Mesenteric fat pad (tissue), 1 donor: ENCODE data around the gene LINC01488. TPM values are rescaled to one million over a fixed set of nuclear protein-coding genes. Genes with fewer than 3 reads are reported as not detected.

Source experiments
- DNase-seq: peaks from one replicate; pipeline ENCODE4 v3.0.0-alpha.2; 2020; ENCODE audit warnings: low spot score
- total RNA-seq: library from RNA; stranded (reverse); fragmentation: NEBNext Ultra II Directional; extraction: Animal tissue kit (Norgen Biotek cat#: 25700); gene quantifications from one replicate; pipeline ENCODE4 v1.2.1, GENCODE V29; 2021
- donor health status: DM: yes; HTN: yes; CAD: no.

LINC01488 gene
- total RNA-seq, 1 donor from 2014 or later: not detected

DNA sequence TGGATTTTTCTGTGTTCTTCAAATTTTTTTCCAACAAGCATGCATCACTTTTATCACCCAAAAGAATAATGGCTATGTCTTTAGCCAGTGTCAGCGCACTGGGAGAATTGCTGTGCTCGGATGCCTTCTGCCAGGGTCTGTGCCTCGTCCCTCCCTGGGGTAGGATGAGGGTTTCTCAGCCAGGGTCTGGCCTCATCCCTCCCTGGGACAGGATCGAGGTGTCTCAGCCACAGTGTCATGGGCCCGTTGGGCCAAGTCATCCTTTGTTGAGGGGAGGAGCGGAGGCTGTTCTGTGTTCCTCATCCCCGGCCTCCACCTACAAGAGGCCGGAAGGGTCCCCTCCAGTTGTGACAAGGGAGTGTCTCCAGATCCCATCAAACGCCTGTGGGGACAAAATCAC lies 22.7 kb downstream of the LINC01488 start:
- DNase-seq: no peak

DNA sequence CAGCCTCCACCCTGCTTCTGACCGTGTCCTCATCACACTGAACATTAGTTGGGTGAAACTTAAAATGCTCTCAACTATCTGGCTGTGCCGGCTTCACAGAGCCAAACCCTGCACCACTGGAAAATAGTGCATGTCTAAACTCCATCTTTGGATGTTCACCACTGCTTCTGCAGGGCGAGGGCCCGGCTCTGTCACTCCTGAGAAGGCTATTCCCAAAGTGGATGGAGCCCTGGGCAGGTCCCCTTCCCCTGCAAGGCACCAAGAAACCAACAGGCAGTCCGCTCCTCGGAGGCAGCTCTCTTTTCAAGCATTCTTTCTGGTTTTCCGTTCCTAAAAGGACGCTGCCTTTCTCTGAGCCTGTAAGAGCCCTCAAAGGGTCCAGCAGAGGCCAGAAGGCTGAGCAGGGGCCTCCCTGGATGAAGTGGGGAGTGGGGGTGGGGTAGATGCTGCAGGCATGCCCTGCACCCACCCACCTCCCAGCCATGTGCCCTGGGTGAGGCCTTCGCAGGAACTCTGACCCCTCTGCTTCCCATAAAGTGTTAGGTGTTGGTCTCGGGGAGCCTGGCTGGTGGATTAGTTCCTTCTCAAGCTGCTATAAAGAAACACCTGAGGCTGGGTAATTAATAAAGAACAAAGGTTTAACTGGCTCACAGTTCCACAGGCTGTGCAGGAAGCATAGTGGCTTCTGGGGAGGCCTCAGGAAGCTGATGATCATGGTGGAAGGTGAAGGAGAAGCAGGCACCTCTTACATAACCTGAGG lies 23.3 kb downstream of the LINC01488 start:
- DNase-seq: no peak

DNA sequence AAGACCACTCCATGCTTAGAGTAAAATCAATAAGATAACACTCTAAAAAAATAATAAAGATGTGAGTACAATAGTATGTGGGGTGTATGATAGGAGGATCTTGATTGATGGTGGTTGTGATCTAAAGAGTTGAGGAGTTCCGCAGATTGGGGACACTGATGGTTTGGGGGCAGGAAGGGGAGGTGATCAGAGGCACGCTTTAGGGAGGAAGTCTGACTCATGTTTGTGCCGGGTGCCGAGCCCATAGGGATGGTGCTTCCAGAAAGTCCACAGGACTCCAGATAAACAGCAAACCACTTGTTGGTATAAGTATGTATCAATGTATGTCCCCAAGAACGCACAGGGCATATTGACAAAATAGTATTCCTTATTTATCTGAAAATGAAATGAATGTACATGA lies 27.5 kb downstream of the LINC01488 start:
- no peak for DNase-seq

DNA sequence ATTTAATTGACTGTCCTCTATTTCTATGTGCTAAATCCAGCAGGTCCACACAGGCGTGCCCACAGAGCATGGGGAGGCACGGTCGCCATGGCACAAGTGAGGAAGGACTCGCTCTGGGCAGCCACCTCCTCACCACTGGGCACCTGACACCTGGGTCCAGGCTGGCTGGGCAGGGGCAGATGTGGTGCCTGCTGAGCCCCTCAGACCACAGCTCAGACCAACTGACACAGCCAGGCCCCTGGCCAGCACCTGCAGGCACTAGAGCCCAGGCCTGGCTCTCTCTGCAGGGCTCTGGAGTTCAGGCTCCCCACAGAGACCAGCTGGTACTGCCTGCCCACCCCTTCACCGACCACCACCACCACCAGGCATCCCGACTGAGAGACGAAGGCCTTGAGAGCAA lies 27.9 kb downstream of the LINC01488 start:
- DNase-seq: no peak

DNA sequence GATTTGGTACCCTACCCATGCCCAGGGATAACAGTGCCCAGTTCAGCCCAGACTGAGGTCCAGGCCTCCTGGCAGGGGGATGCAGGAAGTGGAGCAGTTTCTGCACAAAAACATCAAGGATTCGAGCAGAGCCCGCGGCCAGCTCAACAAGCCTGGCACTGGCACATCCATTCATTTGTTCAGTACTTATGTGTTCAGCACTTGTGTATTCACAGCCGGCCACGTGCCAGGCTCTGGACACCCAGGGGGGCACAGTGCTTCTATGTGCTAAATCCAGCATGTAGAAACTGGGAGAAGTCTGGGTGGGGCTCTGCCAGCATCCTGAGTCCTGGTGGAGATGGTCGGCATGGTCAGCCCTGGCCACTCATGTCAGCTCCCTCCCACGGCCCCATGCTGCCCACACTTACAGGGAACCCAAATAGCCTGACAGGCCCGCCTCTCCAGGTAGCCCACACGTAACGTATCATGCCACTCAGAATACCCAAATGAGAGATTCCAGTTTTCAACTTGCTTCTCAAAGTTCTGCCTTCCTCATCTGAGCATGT lies 28.5 kb downstream of the LINC01488 start:
- no peak for DNase-seq

DNA sequence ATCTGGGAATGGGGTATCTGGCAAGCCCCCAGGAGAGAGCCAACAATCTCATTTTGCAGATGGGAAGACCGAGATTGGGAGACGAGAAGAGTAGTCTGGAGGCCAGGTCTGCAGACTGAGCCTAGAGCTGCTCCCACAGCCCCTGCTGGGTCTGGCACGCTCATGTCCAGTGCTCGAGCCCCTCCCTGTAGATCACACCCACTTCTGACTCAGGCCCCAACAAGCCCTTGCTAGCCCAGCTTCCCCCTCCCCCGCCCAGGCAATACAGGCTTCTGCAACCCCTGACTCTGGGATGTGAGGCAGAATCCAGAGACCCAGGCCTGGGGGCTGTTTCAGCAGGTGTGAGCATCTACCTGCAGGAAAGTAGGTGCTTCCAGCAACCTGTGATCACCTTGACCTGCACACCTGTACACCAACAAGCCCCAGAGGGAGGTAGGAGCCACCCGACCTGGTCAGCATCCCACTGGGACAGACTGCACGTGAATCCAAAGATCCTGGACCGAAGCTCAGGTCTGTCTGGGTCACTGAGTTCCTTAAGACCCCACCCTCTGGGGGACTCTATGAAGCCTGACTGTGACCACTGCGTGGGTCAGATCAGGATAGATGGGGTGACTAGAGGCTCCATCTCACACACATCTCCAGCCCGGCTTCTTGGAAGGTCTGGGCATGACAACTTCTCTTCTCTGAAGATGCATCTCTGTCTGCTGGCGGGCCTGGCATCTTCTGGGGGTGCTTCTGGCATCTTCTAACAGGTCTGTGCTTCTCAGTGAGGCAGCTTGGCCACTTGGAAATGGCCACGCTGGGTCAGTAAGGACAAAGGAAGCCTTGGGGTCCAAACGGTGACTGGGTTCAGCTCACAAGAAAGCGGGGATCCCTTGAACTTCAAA lies 29.3 kb downstream of the LINC01488 start:
- DNase-seq: no peak

DNA sequence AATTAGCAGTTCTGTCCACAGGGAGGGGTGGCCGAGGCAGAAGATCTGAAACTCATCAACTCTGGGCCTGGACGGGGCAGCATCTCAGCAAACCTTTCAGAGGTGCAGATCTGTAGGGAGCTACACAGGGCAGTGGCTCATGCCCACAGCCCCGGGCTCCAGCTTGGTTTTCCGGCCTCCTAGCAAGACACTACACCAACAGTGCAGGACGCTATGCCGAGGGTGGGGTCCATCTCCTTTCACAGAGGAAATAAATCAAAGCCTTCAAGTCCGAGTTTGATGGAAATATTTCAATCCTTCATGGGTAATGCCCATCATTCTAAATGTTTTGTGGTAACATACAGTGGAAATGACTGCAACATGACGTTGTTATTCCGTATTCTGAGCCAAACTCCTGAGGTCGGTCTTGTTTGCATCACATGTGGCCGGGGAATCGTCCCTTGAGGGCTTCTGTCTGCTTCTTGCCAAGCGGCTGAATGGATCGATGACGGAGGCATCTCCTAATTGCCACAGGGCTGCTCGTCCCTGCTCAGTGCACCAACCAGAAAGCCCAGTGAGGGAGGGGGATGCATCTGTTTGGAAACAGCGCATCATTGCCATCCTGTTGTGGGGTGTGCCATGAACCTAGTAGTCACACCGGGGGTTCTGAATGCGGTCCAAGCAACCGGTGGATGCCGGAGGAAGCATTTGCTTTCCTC lies 30.0 kb downstream of the LINC01488 start:
- no peak for DNase-seq

DNA sequence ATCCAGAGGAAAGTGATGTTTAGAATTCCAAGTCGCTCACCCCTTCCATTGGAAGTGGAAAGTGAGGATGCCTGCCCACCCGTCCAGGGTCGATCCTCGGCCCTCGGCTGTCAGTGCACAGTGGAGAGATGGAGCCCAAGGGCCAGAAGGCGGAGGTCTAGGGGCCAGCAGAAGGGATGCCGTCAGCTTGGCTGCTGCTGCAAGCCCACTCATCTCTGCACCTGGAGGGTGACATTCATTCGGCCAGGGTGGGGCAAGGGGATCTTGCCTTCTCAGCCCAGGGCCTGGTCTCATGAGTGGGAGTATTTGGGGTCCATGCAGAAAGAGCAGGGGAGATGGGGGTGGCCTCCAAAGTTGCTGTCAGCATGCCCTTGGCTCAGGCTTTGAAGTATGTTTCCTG lies 30.7 kb downstream of the LINC01488 start:
- no peak for DNase-seq

DNA sequence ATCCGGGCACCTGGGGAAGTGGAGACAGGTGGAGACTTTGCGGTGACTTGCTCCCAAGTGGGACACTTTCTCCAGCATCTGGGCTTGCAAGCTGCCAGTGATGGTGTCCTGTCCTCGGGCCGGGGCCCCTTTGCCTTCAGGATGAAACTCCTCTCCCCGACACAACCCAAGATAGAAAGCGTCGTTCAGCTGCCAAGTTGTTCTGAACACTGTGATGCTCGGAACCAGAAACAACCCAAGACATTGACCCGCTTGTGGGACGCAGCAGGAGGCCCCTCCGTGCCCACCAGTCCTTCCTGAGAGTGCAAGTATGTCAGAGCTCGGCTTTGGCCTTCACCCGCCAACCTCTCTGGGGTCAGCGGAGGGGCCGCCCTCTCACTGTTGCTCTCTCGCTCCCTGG lies 31.3 kb downstream of the LINC01488 start:
- DNase-seq: no peak

DNA sequence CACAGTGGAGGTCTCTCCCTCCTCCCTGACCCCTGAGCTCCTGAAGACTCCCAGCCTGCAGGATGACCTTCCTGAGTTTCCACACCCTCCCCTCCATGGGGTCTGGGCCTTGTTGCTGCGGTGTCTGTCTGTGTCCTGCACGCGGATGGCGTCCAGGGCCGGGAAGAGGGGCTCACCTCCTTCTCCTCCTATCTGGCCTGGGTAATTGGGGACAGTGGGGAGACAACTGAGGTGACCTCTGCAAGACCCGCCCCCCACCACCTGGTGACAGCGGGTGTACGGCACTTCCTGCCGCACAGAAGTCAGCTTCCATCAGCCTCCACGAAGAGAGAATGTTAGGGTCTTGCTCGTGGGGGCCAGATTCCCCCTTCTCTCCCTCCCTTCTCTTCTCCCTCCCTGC lies 31.7 kb downstream of the LINC01488 start:
- DNase-seq: no peak

DNA sequence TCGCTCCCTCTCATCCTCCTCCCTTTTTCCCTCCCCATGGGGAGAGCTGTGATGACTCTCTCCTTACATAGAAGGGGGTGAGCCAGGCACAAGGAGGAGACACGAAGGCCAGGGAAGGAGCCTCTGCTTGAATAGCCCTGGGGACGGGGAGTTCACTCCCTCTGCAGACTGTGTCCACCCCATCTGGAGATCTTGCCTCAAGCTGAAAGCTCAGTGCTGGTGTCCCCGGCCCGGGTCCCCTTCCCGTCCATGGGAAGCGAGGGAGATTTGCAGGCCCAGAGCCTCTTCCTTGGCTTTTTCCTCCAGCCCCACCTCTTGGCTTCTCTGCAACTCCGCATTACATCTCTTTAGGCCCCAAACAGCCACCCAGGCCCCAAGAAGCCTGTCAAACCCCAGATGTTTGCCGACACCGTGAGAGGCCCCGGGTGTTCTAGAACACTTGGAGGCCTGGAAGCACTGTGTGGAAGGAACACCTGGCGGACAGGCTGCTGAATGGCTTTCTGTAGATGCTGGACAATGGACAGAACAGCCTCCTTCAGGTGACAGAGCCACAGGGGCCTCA lies 32.3 kb downstream of the LINC01488 start:
- DNase-seq: no peak

DNA sequence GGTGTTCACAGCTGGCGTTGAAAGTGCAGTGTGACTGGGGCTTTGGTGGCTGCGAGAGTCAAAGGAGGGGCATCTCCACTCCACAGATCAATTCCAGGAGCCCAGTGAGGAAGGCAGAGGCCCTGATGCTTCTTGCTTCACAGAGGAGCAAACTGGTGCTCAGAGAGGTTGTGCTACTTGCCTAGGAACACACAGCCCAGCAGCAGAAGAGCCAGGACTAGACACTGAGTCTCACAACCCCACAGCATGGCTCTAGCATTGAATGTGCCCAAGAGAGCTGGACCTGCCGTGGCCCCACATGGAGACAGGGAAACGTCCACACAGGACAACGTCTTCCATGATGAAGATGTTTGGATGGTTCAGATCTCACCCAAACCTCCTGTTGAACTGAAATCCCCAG lies 33.3 kb downstream of the LINC01488 start:
- no peak for DNase-seq

DNA sequence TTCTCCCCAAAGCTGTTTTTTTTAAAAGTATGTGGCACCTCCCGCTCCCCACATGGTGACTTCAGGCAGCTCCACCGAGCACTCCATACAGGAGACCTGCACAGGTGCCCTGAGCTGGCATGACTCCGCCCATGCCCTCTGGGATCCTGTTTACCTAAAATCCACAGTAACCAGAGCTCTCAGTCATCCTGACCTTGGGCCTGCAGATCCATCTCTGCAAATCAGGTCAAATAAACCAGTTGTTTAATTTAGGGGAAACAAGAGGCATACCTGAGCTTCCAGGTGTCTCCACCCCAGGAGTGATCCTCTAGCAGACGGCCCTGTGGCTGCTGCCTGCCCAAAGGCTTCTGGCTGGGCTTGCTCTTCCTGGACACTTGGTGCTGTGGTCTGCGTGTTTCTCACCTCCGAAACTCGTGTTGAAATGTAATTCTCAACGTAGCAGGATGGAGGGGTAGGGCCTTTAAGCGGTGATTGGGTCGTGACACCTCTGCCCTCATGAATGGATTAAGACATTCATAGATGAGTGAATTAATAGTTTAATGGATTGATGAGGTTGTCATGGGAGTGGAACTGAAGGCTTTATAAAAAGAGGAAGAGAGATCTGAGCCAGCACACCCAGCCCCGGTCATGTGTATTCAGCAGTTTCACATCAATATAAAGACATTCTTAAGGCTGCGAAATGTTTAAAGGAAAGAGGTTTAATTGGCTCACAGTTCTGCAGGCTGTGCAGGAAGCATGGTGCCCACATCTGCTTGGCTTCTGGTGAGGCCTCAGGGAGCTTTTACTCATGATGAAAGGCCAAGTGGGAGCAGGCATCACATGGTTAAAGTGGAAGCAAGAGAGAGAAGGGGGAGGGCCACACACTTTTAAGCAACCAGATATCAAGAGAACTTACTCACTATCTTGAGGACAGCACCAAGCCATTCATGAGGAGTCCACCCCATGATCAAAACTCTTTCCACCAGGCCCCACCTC lies 34.1 kb downstream of the LINC01488 start:
- no peak for DNase-seq

DNA sequence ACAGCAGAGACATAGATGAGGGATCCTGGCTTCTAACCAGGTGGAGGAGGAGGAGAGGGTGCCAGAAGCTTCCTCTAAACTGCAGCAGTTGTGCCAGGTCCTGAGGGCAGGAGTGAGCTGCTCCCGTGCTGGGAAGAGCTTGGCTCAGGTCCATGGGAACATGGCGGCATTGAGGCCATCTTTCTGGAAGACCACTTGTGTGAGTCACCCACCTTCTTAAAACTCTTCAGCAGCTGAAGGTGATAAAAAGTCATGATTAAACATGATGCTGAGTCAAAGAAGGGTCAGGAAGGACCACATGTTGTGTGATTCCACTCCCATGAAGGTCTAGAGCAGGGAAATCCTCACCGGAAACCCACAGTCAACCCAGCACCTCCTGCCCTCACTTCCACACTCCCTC lies 35.1 kb downstream of the LINC01488 start:
- DNase-seq: no peak

DNA sequence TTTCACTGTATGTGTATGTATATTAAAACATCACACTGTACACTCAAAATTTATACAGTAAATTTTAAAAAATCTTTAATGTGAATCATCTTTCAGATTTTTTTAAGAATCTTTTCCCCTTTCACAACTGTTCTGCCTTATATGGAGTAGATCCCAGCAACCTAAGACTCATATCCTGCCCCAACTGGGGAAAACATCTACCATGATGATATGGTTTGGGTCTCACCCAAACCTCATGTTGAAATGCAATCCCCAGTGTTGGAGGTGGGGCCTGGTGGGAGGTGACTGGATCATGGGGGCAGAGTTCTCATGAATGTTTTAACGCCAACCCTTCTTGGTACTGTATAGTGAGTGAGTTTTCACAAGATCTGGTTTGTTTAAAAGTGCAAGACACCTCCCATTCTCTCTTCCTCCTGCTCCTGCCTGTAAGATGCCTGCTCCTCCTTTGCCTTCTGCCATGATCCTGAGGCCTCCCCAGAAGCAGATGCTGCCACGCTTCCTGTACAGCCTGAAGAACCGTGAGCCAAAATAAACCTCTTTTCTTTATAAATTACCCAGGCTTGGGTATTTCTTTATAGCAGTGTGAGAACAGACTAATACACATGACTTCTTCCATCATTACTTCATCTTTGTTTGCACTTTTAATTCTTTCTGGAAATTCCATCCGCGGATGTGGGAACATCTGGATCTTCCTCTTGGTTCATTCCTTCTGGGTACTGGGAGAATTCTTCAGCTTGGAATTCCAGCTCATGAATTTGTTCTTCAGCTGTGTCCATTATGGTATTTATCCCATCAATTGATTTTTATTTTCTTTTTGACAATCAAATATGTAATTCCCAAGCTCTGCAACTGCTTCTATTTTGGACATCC lies 36.9 kb downstream of the LINC01488 start:
- no peak for DNase-seq

DNA sequence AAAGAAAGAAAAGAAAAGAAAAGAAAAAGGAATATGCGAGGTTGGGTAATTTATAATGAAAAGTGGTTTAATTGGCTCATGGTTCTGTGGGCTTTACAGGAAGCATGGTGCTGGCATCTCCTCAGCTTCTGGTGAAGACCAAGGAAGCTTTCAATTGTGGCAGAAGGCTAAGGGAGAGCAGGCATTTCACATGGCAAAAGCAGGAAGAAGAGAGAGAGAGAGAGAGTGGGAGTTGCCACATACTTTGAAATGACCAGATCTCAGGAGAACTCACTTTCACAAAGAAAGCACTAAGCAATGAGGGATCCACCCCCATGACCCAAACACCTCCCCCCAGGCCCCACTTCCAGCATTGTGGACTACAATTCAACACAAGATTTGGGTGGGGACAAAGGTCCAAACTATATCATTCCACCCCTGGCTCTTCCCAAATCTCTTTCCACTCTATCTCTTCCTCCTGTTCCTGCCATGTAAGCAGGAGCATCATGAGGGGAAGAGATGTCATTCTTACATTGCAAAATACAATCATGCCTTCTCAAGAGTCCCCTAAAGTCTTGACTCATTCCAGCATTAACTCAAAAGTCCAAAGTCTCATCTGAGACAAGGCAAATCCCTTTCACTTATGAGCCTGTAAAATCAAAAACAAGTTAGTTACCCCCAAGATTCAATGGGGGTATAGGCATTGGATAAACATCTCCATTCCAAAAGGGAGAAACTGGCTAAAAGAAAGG lies 38.9 kb downstream of the LINC01488 start:
- no peak for DNase-seq

DNA sequence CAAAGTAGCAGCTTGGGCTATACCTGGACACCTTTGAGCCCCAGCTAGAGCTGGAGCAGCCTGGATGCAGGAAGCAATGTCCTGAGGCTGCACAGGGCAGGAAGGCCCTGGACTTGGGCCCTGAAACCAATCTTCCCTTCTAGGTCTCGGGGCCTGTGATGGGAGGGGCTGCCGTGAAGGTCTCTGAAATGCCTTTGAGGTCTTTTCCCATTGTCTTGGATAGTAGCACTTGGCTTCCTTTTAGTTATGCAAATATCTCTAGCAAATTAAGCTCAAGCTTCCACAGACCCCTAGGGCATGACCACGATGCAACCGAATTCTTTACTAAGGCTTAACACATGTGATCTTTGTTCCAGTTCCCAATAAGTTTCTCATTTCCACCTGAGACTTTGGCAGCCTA lies 40.0 kb downstream of the LINC01488 start:
- DNase-seq: no peak

DNA sequence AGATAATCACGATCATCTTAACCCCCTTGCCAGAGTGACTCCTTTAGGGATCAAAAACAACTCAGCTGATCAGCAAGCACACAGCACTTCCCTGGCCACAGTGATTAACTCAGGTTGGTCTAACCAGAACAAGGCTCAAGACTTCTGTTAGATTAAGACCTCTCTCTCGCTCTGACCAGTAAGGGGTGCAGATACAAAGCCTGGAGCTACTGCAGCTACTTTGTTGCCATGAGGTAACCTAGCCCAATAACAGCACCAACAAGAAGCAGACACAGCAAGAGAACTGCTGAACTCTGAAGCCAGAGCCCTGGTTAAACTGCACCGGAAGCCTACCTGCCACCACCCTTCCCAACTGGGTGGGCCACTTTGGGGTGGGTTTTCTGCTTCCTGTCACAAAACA lies 42.0 kb downstream of the LINC01488 start:
- DNase-seq: no peak
